ENCODE results near the gene ZNF532. TPM values are rescaled to one million over a fixed set of nuclear protein-coding genes. Genes with fewer than 3 reads are reported as not detected.

The ZNF532 gene
- total and polyA plus RNA-seq, 9 of the 15 experiments (the other 6 are each of a cell fraction or from before 2014, with no cell fraction given): 0.42 TPM; not detected in 8

GRCh38 chr18:58927659-58928058, 63.0 kb downstream of the ZNF532 start (continued):
- TF ChIP-seq NFRKB (IDR thresholded peaks at IDR 0.05; ENCODE audit: low read depth) (no peak), NFYB (IDR thresholded peaks at IDR 0.05; ENCODE audit: extremely low read depth, insufficient read length) (no peak), ZNF583 (CRISPR knock-in tag; IDR thresholded peaks at IDR 0.05) (no peak), ZSCAN32 (CRISPR knock-in tag; IDR thresholded peaks at IDR 0.05) (no peak), ZNF174 (CRISPR knock-in tag; IDR thresholded peaks at IDR 0.05) (no peak)

DNA sequence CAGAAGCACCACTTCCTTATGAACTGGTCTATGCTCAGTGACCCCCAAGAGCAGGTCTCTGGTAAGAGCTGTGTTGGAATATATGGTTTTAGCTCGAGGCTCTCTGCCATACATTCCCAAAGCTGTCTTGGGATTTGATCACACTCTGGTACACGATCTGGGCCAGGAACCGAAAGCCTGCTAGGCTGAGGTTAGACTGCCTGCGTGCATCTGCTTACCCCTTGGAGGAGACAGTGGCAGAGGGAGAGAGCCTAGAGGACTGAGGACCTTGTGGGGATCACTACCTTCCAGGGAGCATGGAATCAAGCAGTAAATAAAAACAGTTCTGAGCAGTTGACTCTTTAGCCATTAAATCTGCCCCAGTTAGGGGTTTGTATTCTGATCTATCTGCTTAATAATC, 63.7 kb downstream of the ZNF532 start:
- BruUV-seq (replicated peaks): no TSS peak
- no peaks in the 10 kb centered on the region for H3K9me1 ChIP-seq (ENCODE audit: control insufficient read depth, insufficient read depth, low read length)
- POLR2A ChIA-PET: interaction anchor here (0.7 kb wide), 1 partner anchor 182 kb away, joined by 4 read pairs; no protein-coding TSS in a partner anchor
- ATAC-seq (no peak), FAIRE-seq (no peak), DNase-seq (ENCODE audit: extremely low read depth in 1 of 4, low spot score in 3 of 4) (no peak)
- H3K79me2 ChIP-seq (ENCODE audit: control insufficient read depth, insufficient read depth, low read length): no peaks in the 10 kb centered on the region
- H3K4me1 ChIP-seq (replicated peaks in 1 of 2; ENCODE audit: control insufficient read depth in 2 of 2, insufficient read depth in 2 of 2, low read length in 2 of 2): no peaks in the 10 kb centered on the region
- CTCF ChIA-PET (ENCODE audit: low intra/inter-chr PET ratio): no interaction called here
- intact Hi-C loops (cut with micrococcal nuclease) (no loop called here), in situ Hi-C loops (cut with MboI) (no loop called here)
- no peaks in the 10 kb centered on the region for H3K36me3 ChIP-seq (ENCODE audit: control insufficient read depth, insufficient read depth, low read length)
- no peak overlapping the region for H3K27ac ChIP-seq (ENCODE audit: extremely low read depth, low read depth, low read length)
- no peak overlapping the region for H2AFZ ChIP-seq (ENCODE audit: low read depth, low read length)
- WGBS (ENCODE audit: insufficient coverage, low coverage, missing lambda C conversion rate): 0% methylated on average over 3 of the region's 4 CpGs
- H3K4me2 ChIP-seq (ENCODE audit: insufficient read depth, low read length): no peak overlapping the region
- no peak overlapping the region for H3K9ac ChIP-seq (ENCODE audit: insufficient read depth in 1 of 2, low read depth in 2 of 2, low read length in 2 of 2)
- H4K20me1 ChIP-seq (replicated peaks; ENCODE audit: control insufficient read depth, insufficient read depth, low read length): no peaks in the 10 kb centered on the region
- H3K9me3 ChIP-seq (replicated peaks; ENCODE audit: control insufficient read depth, insufficient read depth, low read depth, low read length): no peaks in the 10 kb centered on the region
- H3K4me3 ChIP-seq: no peak overlapping the region
- peaks cover 0 to under 1% of the 10 kb centered on the region in 2 experiments; a peak in 1 of 5 replicates for H3K27me3 ChIP-seq (ENCODE audit: control insufficient read depth in 2 of 2, insufficient read depth in 2 of 2, low read length in 2 of 2)
- TF ChIP-seq TFAP4 (CRISPR knock-in tag; IDR thresholded peaks at IDR 0.05; ENCODE audit: borderline replicate concordance): no peak
- TF ChIP-seq, protein P1, sequence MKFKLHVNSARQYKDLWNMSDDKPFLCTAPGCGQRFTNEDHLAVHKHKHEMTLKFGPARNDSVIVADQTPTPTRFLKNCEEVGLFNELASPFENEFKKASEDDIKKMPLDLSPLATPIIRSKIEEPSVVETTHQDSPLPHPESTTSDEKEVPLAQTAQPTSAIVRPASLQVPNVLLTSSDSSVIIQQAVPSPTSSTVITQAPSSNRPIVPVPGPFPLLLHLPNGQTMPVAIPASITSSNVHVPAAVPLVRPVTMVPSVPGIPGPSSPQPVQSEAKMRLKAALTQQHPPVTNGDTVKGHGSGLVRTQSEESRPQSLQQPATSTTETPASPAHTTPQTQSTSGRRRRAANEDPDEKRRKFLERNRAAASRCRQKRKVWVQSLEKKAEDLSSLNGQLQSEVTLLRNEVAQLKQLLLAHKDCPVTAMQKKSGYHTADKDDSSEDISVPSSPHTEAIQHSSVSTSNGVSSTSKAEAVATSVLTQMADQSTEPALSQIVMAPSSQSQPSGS (CRISPR knock-in tag; IDR thresholded peaks at IDR 0.05): no peak
- TF ChIP-seq, protein P2, sequence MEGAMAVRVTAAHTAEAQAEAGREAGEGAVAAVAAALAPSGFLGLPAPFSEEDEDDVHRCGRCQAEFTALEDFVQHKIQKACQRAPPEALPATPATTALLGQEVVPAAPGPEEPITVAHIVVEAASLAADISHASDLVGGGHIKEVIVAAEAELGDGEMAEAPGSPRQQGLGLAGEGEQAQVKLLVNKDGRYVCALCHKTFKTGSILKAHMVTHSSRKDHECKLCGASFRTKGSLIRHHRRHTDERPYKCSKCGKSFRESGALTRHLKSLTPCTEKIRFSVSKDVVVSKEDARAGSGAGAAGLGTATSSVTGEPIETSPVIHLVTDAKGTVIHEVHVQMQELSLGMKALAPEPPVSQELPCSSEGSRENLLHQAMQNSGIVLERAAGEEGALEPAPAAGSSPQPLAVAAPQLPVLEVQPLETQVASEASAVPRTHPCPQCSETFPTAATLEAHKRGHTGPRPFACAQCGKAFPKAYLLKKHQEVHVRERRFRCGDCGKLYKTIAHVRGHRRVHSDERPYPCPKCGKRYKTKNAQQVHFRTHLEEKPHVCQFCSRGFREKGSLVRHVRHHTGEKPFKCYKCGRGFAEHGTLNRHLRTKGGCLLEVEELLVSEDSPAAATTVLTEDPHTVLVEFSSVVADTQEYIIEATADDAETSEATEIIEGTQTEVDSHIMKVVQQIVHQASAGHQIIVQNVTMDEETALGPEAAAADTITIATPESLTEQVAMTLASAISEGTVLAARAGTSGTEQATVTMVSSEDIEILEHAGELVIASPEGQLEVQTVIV (CRISPR knock-in tag; IDR thresholded peaks at IDR 0.05; ENCODE audit: borderline replicate concordance): no peak
- no peak for TF ChIP-seq CBFB (CRISPR knock-in tag; IDR thresholded peaks at IDR 0.05)
- no peak for TF ChIP-seq NFE2L1 (tag; IDR thresholded peaks at IDR 0.05; ENCODE audit: borderline replicate concordance, low read depth)
- no peak for TF ChIP-seq POLR2AphosphoS2 (IDR thresholded peaks at IDR 0.05; ENCODE audit: low read length)
- TF ChIP-seq ZNF121 (CRISPR knock-in tag; conservative IDR thresholded peaks at IDR 0.05): no peak
- no peak for TF ChIP-seq ZNF197 (CRISPR knock-in tag; IDR thresholded peaks at IDR 0.05; ENCODE audit: low read depth)
- no peak for TF ChIP-seq IRF2 (CRISPR knock-in tag; IDR thresholded peaks at IDR 0.05)
- no peak for TF ChIP-seq ZNF57 (CRISPR knock-in tag; IDR thresholded peaks at IDR 0.05)
- no peak for TF ChIP-seq GTF2E2 (tag; IDR thresholded peaks at IDR 0.05)
